PC-9 (cell line): Measurements from ENCODE around the gene UHRF1.

Experiments
- CTCF ChIP-seq: fragments of 200-600 bp; sonication (generic); conservative IDR thresholded peaks from 2 replicates; pipeline ENCODE4 v1.6.1; 2017; ENCODE audit warnings: mixed run types, antibody characterized with exemption, mild to moderate bottlenecking, moderate library complexity
- EZH2 ChIP-seq: fragments of 200-600 bp; sonication (generic); IDR thresholded peaks from 2 replicates; pipeline ENCODE4 v1.8.0; 2017; ENCODE audit warnings: antibody characterized with exemption, low read depth

- TF ChIP-seq EZH2 (no peak), CTCF (no peak)
Measured at GRCh38 chr19:4965061-4965460, 55.8 kb downstream of the UHRF1 start.
